Astrocyte of the spinal cord (primary cell): ENCODE measurements around the gene CASP7.

ENCODE experiments used
- DNase-seq: peaks from one replicate; pipeline ENCODE4 v3.0.0; 2011; ENCODE audit warnings: low read depth, low spot score
- H3K4me3 ChIP-seq: 2 replicates; pipeline ENCODE4 v1.5.1; 2011; ENCODE audit warnings: low read depth, mild to moderate bottlenecking, low read length, moderate library complexity
- CTCF ChIP-seq: IDR thresholded peaks from 2 replicates; pipeline ENCODE4 v1.5.1; 2012; ENCODE audit warnings: low read depth, mild to moderate bottlenecking, low read length, inconsistent platforms
- in situ Hi-C: cut with HindIII; loops from 2 replicates; pipeline ENCODE4 v1.10.0; 2017; ENCODE audit warnings: low sequenced_read_pairs

The CASP7 gene

GRCh38 chr10:113665352-113665751, 14.4 kb upstream of the CASP7 start:
- H3K4me3 ChIP-seq = no peak overlapping the region
- no peak for DNase-seq
- in situ Hi-C loops = no loop called here
- no peak for TF ChIP-seq CTCF

- H3K4me3 ChIP-seq = no peak overlapping the region
- TF ChIP-seq CTCF = no peak
- DNase-seq = peak; percentile 78
- in situ Hi-C loops = no loop called here
Observed at GRCh38 chr10:113665806-113666354, 13.8 kb upstream of the CASP7 start.

DNA sequence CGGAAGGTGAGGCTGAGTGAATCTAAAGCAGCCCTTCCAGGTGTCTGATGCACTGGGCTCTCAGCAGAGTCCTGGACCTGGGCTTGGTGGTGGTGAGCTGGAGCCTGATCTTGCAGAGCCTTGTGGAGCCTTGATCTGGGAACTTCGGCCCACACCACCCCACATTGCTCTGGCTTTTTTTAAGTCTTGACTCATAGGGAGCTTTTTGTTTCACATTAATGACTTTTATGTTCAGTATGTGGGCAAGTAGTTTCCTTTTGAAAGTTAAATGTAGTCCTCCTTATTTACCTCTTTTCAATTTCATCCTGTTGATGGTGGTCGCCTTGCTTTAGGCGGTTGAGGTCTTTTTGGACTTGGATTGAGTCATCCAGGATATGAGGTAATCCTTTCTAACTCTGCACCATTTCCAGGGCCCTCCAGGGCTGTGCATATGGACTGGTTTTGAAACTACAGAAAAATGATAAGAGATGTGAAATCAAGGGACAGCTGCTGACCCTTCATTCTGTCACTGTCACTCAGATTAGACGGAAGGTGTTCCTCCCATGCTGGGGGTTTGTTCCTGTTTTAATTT, 12.9 kb upstream of the CASP7 start:
- in situ Hi-C loops = no loop called here
- peak; percentile 27 for DNase-seq
- H3K4me3 ChIP-seq = no peak overlapping the region
- TF ChIP-seq CTCF = no peak

DNA sequence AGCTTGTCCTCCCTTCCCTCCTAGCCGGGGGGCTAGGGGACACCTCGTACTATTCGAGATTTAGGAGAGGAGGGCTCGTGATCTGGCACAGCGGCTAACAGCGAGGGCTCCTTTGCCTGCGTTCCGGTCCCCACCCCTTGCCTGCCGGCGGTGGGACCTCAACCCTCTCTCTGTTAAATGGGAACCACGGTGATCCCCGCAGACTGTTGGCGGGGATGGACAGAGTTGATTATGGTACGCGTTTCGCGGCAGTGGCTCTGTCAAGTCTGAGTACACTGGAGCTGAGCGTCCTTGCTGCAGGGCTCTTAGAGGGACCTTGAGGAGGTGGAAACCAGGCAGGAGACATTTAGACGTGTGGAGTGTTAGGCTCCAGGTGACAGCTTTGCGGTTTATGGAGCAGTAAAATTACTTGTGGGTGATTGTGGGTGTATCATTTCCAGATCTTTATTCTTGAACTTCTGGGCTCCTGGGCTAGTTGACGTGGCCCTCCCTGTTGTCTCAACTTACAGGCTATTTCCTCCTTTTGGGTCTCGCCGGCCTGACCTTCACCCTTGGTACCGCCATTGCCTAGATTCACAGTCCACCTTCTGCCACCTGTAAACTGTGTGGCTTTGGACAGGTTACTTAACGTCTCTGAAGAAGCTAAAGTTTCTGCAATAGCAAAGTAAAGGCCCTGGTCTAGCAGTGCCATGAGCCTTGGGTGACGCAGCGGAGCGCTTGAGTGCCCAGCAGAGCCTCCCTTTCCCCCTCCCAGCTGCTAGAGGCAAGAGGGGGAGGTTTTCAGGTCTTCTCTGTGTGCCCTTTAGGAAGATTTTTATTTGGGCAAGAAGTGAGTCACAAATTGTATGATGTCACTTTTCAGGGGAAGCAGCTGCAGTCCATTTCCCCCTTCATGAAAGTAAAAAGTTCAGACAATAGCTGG, 739 bp downstream of the CASP7 start:
- H3K4me3 ChIP-seq = peak overlapping the region; percentile 94
- in situ Hi-C loops = no loop called here
- TF ChIP-seq CTCF = no peak
- peak; percentile 46 for DNase-seq

DNA sequence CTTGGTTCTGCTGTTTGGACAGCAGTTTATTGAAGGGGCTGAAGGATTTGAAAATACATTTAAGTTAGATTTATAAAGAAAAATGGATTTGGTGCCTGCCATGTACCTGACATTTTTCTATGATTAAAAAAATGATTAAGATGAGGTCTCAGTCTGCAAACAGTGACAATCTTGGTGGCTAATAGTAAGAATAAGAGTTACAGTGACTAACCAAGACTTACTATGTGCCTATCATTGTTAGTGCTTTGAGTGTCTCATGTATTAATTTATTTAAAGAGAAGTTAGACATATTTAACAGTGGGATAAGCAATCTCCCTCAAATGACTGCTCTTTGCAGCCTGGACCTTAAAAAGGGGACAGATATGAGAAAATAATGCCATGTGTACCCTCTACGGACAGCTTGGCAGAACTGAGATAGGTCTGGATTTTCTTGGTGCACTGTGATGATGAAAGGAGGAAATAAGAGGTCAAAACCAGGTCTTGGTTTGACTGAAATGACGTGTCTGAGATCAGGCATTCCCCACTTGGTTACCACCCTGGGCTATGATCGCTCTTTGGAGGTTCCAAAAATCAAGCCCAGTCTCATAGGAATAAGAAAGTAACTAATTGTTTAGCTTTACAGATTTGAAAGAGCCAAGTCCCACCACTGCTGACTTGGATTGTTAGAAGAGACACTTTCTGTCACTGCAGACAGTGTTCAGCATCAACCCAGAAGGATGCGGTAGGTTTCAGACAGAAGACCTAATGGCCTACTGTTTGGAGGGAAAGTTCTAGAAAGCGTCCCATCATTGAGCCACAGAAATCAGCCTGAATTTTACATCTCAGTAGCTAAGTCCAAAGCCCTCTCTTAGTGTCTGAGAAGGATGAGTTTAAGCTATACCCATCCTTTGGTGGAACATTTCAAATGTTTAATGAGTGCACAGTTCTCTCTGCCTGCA, 2.1 kb downstream of the CASP7 start:
- DNase-seq = no peak
- H3K4me3 ChIP-seq = no peak overlapping the region
- TF ChIP-seq CTCF = no peak
- in situ Hi-C loops = no loop called here

GRCh38 chr10:113683300-113683699, 3.6 kb downstream of the CASP7 start:
- no peak for DNase-seq
- in situ Hi-C loops = no loop called here
- TF ChIP-seq CTCF = no peak
- no peak overlapping the region for H3K4me3 ChIP-seq
